ENCODE measurements around the gene PI4KB. TPM values are rescaled to one million over a fixed set of nuclear protein-coding genes. Genes with fewer than 3 reads are reported as not detected.

Gene PI4KB
- total and polyA plus RNA-seq, 9 of the 15 experiments (the other 6 are each of a cell fraction or from before 2014, with no cell fraction given): 3.1 to 65.4 (median 45.1) TPM

- TF ChIP-seq ZNF655 (CRISPR knock-in tag; IDR thresholded peaks at IDR 0.05) (no peak), ZNF57 (CRISPR knock-in tag; IDR thresholded peaks at IDR 0.05) (0 out of 2 replicates have a peak, but pooled peaks have one; percentile 47), KAT2B (IDR thresholded peaks at IDR 0.05; ENCODE audit: low read depth, low read length) (no peak), KDM1A (IDR thresholded peaks at IDR 0.05) (peak in 1 of 2 experiments; percentile 69; a peak in 1 of 4 replicates), ZNF274 (IDR thresholded peaks at IDR 0.05; ENCODE audit: borderline replicate concordance, low read depth, low read length) (no peak), ZNF764 (CRISPR knock-in tag; IDR thresholded peaks at IDR 0.05; ENCODE audit: low read depth) (no peak), TSC22D4 (tag; IDR thresholded peaks at IDR 0.05) (no peak), ZNF41 (CRISPR knock-in tag; conservative IDR thresholded peaks at IDR 0.05) (0 out of 2 replicates have a peak, but pooled peaks have one; percentile 9), CREBBP (IDR thresholded peaks at IDR 0.05; ENCODE audit: low read depth, low read length) (no peak), ETV6 (IDR thresholded peaks at IDR 0.05; ENCODE audit: borderline replicate concordance in 1 of 2, low read depth in 2 of 2, low read length in 1 of 2) (no peak), ETV6 (CRISPR knock-in tag; IDR thresholded peaks at IDR 0.05; ENCODE audit: borderline replicate concordance) (no peak; the same call in 1 of the 2 replicates), ZBTB43 (CRISPR knock-in tag; IDR thresholded peaks at IDR 0.05) (no peak), MEF2D (tag; conservative IDR thresholded peaks at IDR 0.05; ENCODE audit: low read depth) (no peak), ELF4 (CRISPR knock-in tag; IDR thresholded peaks at IDR 0.05) (peak; percentile 98), ZNF253 (CRISPR knock-in tag; conservative IDR thresholded peaks at IDR 0.05) (no peak), HDAC1 (IDR thresholded peaks at IDR 0.05) (peak in 1 of 2 experiments; percentile 22; a peak in 1 of 4 replicates), KDM5B (IDR thresholded peaks at IDR 0.05; ENCODE audit: insufficient replicate concordance, low read depth, low read length) (peak; percentile 65), ARNT (IDR thresholded peaks at IDR 0.05) (no peak), ZBTB1 (CRISPR knock-in tag; IDR thresholded peaks at IDR 0.05; ENCODE audit: borderline replicate concordance, low read depth) (peak; percentile 100)
- TF ChIP-seq, protein P1, sequence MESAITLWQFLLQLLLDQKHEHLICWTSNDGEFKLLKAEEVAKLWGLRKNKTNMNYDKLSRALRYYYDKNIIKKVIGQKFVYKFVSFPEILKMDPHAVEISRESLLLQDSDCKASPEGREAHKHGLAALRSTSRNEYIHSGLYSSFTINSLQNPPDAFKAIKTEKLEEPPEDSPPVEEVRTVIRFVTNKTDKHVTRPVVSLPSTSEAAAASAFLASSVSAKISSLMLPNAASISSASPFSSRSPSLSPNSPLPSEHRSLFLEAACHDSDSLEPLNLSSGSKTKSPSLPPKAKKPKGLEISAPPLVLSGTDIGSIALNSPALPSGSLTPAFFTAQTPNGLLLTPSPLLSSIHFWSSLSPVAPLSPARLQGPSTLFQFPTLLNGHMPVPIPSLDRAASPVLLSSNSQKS (CRISPR knock-in tag; IDR thresholded peaks at IDR 0.05): no peak
- TF ChIP-seq, protein P2, sequence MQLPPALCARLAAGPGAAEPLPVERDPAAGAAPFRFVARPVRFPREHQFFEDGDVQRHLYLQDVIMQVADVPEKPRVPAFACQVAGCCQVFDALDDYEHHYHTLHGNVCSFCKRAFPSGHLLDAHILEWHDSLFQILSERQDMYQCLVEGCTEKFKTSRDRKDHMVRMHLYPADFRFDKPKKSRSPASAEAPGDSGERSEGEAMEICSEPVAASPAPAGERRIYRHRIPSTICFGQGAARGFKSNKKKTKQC (CRISPR knock-in tag; IDR thresholded peaks at IDR 0.05): no peak; the same call in 1 of the 2 replicates
- TF ChIP-seq, protein P3, sequence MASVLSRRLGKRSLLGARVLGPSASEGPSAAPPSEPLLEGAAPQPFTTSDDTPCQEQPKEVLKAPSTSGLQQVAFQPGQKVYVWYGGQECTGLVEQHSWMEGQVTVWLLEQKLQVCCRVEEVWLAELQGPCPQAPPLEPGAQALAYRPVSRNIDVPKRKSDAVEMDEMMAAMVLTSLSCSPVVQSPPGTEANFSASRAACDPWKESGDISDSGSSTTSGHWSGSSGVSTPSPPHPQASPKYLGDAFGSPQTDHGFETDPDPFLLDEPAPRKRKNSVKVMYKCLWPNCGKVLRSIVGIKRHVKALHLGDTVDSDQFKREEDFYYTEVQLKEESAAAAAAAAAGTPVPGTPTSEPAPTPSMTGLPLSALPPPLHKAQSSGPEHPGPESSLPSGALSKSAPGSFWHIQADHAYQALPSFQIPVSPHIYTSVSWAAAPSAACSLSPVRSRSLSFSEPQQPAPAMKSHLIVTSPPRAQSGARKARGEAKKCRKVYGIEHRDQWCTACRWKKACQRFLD (CRISPR knock-in tag; IDR thresholded peaks at IDR 0.05): no peak
These were observed 45.0 kb downstream of the PI4KB start, which contains the start of gene ZNF687 (continued) for GRCh38 chr1:151281969-151282882.
